Fibroblast of lung (primary cell): ENCODE measurements around the gene DDT.
"Not testable (repeated sequence)": the region's sequence is repeated elsewhere in the genome, so short reads cannot be mapped to it uniquely, and the experiment has no call there.

Experiments used
- EZH2 ChIP-seq: IDR thresholded peaks from 2 replicates; pipeline ENCODE4 v1.5.1; 2012; ENCODE audit warnings: low read length, control low read depth, mild to moderate bottlenecking; ENCODE audit errors: missing control alignments
- TF ChIP-seq, protein P1 (sequence below), 2 donors: IDR thresholded peaks in 1 of 2; conservative IDR thresholded peaks in 1 of 2; 1 replicate in 1 of 2; 2 replicates in 1 of 2; pipeline ENCODE4 v1.5.1; 2011 to 2012; ENCODE audit warnings: low read length in 2 of 2, control low read depth in 1 of 2, inconsistent platforms in 1 of 2, low read depth in 1 of 2, mild to moderate bottlenecking in 1 of 2

DNA sequence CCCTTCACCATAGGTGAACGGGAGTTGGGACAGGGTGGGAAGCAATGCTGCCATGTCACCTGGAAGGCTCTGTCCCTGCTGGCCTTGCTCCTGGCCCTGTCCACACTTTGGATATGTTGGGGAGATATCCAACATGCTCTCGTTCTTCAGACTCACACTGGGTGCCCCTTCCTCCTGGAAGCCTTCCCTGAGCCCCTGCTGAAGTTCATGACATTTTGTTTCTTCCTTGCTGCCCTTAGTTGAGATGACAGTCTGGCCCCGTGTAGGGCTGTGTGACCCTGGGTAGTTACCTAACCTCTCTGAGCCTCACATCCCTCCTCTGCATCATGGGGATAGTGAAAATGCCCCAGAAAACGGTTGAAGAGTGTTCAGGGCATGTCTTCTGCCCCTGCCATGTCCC is 20.8 kb downstream of the DDT start:
- TF ChIP-seq, protein P1, sequence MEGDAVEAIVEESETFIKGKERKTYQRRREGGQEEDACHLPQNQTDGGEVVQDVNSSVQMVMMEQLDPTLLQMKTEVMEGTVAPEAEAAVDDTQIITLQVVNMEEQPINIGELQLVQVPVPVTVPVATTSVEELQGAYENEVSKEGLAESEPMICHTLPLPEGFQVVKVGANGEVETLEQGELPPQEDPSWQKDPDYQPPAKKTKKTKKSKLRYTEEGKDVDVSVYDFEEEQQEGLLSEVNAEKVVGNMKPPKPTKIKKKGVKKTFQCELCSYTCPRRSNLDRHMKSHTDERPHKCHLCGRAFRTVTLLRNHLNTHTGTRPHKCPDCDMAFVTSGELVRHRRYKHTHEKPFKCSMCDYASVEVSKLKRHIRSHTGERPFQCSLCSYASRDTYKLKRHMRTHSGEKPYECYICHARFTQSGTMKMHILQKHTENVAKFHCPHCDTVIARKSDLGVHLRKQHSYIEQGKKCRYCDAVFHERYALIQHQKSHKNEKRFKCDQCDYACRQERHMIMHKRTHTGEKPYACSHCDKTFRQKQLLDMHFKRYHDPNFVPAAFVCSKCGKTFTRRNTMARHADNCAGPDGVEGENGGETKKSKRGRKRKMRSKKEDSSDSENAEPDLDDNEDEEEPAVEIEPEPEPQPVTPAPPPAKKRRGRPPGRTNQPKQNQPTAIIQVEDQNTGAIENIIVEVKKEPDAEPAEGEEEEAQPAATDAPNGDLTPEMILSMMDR (conservative IDR thresholded peaks at IDR 0.05 in 1 of 2, IDR thresholded peaks at IDR 0.05 in 1 of 2; ENCODE audit: low read depth in 1 of 2, low read length in 2 of 2), result not testable (repeated sequence)
- TF ChIP-seq EZH2, result not testable (repeated sequence)
